Lower leg skin (tissue), 3 donors: ENCODE results near the gene FTCDNL1.

Source experiments
- POLR2A ChIP-seq, 2 donors: fragments of 450-650 bp; IDR thresholded peaks; one replicate each; pipeline ENCODE4 v1.6.1; 2016 to 2017; ENCODE audit warnings: antibody characterized with exemption in 2 of 2, mild to moderate bottlenecking in 1 of 2, moderate library complexity in 1 of 2
- TF ChIP-seq, protein P1 (sequence below), 3 donors: fragments of 450-650 bp; IDR thresholded peaks; one replicate each; pipeline ENCODE4 v1.5.1; 2016; ENCODE audit warnings: antibody characterized with exemption in 3 of 3, mild to moderate bottlenecking in 3 of 3, moderate library complexity in 2 of 3

DNA sequence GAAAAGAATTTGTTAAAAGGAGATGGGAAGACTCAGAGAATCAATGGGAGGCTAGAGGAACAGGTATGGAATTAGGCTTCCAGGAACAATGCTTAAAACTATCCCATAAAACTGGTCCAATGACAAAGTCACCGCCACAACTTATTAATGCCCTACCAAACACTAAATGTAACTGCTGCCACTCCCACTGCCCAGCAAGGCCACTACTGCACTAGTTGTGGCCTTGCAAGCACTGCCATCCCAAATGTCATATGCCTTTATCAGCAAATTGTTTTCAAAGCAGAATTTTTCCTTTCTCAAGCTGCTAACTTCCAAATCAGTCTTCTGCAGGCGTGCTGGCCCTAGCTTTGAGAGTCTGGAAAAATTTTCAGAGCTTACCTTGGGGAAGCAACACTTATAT lies 45.6 kb upstream of the FTCDNL1 start:
- TF ChIP-seq POLR2A (IDR thresholded peaks at IDR 0.05): no peak
- TF ChIP-seq, protein P1, sequence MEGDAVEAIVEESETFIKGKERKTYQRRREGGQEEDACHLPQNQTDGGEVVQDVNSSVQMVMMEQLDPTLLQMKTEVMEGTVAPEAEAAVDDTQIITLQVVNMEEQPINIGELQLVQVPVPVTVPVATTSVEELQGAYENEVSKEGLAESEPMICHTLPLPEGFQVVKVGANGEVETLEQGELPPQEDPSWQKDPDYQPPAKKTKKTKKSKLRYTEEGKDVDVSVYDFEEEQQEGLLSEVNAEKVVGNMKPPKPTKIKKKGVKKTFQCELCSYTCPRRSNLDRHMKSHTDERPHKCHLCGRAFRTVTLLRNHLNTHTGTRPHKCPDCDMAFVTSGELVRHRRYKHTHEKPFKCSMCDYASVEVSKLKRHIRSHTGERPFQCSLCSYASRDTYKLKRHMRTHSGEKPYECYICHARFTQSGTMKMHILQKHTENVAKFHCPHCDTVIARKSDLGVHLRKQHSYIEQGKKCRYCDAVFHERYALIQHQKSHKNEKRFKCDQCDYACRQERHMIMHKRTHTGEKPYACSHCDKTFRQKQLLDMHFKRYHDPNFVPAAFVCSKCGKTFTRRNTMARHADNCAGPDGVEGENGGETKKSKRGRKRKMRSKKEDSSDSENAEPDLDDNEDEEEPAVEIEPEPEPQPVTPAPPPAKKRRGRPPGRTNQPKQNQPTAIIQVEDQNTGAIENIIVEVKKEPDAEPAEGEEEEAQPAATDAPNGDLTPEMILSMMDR (IDR thresholded peaks at IDR 0.05): no peak
